HL-60 (cell line): ENCODE measurements around the gene CPNE4.
"Not testable (repeated sequence)": the region's sequence is repeated elsewhere in the genome, so short reads cannot be mapped to it uniquely, and the experiment has no call there.

ENCODE experiments used
- DNase-seq, 2 experiments: peaks; one replicate each; pipeline ENCODE4 v3.0.0-alpha.2; 2010 to 2020; ENCODE audit warnings: low read depth in 1 of 2, low spot score in 1 of 2
- H3K27ac ChIP-seq: fragments of 250-450 bp; sonication (Bioruptor Pico); replicated peaks from 2 replicates; pipeline ENCODE4 v1.5.1; 2020; ENCODE audit warnings: mild to moderate bottlenecking, moderate library complexity
- H3K27me3 ChIP-seq: fragments of 250-450 bp; sonication (Bioruptor Pico); 2 replicates; pipeline ENCODE4 v1.5.1; 2021; ENCODE audit warnings: mild to moderate bottlenecking, moderate library complexity; ENCODE audit not compliant: insufficient read depth, poor library complexity, severe bottlenecking
- H3K4me3 ChIP-seq: replicated peaks from 2 replicates; pipeline ENCODE4 v1.5.1; 2011; ENCODE audit warnings: mild to moderate bottlenecking, control low read depth, low read length; ENCODE audit not compliant: insufficient read depth
- GABPA ChIP-seq: IDR thresholded peaks from 2 replicates; pipeline ENCODE4 v1.6.1; 2012; ENCODE audit warnings: low read depth
- POLR2AphosphoS5 ChIP-seq: IDR thresholded peaks from 2 replicates; pipeline ENCODE4 v1.6.1; 2012; ENCODE audit warnings: low read depth
- SPI1 ChIP-seq: IDR thresholded peaks from 2 replicates; pipeline ENCODE4 v1.6.1; 2012; ENCODE audit warnings: low read depth, mild to moderate bottlenecking, borderline replicate concordance
- TF ChIP-seq, protein P1 (sequence below): IDR thresholded peaks from 2 replicates; pipeline ENCODE4 v1.6.1; 2012; ENCODE audit warnings: low read depth; ENCODE audit not compliant: insufficient replicate concordance
- TF ChIP-seq, protein P2 (sequence below): IDR thresholded peaks from one replicate; pipeline ENCODE4 v1.5.1; 2011; ENCODE audit warnings: low read length, control low read depth, inconsistent platforms; ENCODE audit not compliant: insufficient read depth

CPNE4 gene

GRCh38 chr3:131896285-131896684, 138.5 kb downstream of the CPNE4 start:
- Histone ChIP-seq H3K27me3 (peaks cover 2% of the 10 kb centered on the region), H3K27ac (no peak overlapping the region), H3K4me3 (no peak overlapping the region)
- DNase-seq: no peak
- no peak for TF ChIP-seq GABPA
- no peak for TF ChIP-seq POLR2AphosphoS5
- TF ChIP-seq, protein P1, sequence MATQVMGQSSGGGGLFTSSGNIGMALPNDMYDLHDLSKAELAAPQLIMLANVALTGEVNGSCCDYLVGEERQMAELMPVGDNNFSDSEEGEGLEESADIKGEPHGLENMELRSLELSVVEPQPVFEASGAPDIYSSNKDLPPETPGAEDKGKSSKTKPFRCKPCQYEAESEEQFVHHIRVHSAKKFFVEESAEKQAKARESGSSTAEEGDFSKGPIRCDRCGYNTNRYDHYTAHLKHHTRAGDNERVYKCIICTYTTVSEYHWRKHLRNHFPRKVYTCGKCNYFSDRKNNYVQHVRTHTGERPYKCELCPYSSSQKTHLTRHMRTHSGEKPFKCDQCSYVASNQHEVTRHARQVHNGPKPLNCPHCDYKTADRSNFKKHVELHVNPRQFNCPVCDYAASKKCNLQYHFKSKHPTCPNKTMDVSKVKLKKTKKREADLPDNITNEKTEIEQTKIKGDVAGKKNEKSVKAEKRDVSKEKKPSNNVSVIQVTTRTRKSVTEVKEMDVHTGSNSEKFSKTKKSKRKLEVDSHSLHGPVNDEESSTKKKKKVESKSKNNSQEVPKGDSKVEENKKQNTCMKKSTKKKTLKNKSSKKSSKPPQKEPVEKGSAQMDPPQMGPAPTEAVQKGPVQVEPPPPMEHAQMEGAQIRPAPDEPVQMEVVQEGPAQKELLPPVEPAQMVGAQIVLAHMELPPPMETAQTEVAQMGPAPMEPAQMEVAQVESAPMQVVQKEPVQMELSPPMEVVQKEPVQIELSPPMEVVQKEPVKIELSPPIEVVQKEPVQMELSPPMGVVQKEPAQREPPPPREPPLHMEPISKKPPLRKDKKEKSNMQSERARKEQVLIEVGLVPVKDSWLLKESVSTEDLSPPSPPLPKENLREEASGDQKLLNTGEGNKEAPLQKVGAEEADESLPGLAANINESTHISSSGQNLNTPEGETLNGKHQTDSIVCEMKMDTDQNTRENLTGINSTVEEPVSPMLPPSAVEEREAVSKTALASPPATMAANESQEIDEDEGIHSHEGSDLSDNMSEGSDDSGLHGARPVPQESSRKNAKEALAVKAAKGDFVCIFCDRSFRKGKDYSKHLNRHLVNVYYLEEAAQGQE: no peak
- TF ChIP-seq, protein P2, sequence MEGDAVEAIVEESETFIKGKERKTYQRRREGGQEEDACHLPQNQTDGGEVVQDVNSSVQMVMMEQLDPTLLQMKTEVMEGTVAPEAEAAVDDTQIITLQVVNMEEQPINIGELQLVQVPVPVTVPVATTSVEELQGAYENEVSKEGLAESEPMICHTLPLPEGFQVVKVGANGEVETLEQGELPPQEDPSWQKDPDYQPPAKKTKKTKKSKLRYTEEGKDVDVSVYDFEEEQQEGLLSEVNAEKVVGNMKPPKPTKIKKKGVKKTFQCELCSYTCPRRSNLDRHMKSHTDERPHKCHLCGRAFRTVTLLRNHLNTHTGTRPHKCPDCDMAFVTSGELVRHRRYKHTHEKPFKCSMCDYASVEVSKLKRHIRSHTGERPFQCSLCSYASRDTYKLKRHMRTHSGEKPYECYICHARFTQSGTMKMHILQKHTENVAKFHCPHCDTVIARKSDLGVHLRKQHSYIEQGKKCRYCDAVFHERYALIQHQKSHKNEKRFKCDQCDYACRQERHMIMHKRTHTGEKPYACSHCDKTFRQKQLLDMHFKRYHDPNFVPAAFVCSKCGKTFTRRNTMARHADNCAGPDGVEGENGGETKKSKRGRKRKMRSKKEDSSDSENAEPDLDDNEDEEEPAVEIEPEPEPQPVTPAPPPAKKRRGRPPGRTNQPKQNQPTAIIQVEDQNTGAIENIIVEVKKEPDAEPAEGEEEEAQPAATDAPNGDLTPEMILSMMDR: no peak
- no peak for TF ChIP-seq SPI1

- TF ChIP-seq, protein P2: no peak
- TF ChIP-seq SPI1 (no peak), POLR2AphosphoS5 (no peak), GABPA (no peak)
- TF ChIP-seq, protein P1: no peak
- peaks cover 2% of the 10 kb centered on the region for H3K27me3 ChIP-seq
- no peak for DNase-seq
- no peak overlapping the region for H3K27ac ChIP-seq
- H3K4me3 ChIP-seq: no peak overlapping the region
These were observed 139.0 kb downstream of the CPNE4 start for GRCh38 chr3:131895766-131896165.

- DNase-seq: no peak
- no peak overlapping the region for H3K4me3 ChIP-seq
- TF ChIP-seq, protein P1: no peak
- TF ChIP-seq, protein P2: no peak
- TF ChIP-seq GABPA (no peak), POLR2AphosphoS5 (no peak)
- H3K27me3 ChIP-seq: no peaks in the 10 kb centered on the region
- no peak overlapping the region for H3K27ac ChIP-seq
These were observed 142.5 kb downstream of the CPNE4 start for GRCh38 chr3:131892331-131892730.

DNA sequence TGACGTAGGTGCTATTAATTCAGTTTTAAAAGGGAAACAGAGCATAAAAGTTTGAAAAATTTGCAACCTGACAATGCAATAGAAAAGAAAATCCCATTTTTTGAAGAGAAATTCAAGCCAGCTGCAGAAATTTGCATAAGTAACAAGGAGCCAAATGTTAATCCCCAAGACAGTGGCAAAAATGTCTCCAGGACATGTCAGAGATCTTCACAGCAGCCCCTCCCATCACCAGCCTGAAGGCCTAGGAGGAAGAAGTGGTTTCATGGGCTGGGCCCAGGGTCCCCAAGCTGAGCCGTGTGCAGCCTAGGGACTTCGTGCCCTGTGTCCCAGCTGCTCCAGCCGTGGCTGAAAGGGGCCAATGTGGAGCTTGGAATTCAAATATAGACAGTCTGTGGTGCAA, 148.9 kb downstream of the CPNE4 start:
- H3K27ac ChIP-seq, H3K27me3 ChIP-seq, DNase-seq, H3K4me3 ChIP-seq: not testable (repeated sequence)
